Kasumi-1 (cell line): ENCODE results near the gene NEUROD2.
A peak's percentile ranks its signal among the peaks of the same experiment; 100 is the strongest.

Experiments
- DNase-seq, 2 experiments: peaks; one replicate each; lab custom pipeline; 2025; lab: John Stamatoyannopoulos, UW

The NEUROD2 gene

DNA sequence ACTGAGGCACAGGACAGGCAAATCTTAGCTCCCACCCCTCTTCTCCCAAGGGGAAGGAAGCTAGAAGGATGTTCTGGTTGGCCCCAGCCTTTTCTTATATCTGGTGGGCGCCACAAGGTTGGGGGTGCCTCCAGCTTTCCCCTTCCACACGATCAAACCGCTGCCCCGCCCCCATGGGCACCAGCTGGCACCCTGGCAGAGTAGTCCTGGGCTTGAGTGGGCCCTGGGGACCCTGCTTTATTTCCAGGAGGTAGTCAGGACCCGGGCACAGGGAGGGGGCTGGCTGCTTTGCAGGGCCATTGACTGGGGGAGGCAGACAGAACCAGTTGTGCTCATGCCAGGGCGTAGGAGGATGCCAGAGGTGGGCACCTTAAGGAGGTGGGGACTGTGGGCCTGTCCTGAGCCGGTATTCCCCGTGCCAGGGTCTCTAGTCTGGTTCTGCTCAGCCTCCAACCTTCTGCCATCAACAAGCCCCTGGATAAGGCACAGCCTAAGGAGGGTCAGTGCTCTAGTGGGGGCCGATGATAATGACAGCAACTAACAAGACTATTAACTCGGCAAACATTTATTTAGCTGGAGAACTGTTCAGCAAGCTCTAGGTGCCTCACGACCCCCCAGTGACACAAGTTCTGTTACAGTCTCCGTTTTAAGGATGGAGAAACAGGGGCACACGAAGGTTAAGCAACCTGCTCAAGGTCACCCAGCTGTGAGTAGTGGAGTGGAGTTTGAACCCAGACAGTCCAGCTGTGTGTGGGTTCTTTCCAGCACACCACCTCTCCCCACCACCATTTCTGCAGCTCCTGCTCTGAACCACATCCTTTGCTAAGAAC lies 11.5 kb upstream of the NEUROD2 start:
- DNase-seq = no peak

DNA sequence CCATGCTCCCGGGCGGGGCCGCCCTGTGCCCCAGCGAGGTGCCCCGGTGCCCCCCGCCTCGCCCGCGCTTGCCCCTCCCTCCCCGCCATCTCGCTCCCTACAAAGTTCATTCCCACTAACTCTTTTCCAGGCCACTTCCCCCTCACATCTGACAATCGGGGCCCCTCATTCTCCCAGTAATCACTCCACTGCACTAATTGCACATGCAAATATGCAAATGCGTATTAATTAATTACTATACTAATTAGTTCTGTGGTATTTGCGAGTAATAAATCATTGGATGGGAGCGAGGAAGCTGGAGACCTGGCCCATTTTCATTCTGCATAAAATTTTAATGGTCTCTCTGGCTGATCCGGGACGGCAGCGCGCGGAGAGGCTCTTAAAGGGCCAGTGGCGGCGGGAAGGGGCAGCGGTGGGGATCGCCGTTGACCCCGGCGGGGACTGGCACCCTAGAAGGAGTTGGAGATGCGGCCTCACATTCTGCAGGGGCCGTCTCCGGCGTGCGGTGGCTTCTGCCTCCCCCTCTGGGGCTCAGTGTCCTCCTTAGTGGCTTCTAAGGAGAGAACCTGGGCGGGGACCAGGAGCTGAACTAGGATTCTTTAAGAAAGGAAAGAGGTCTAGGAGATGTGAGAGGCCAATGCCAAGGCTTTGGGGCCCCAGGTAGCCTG lies 10.7 kb upstream of the NEUROD2 start:
- no peak for DNase-seq

DNA sequence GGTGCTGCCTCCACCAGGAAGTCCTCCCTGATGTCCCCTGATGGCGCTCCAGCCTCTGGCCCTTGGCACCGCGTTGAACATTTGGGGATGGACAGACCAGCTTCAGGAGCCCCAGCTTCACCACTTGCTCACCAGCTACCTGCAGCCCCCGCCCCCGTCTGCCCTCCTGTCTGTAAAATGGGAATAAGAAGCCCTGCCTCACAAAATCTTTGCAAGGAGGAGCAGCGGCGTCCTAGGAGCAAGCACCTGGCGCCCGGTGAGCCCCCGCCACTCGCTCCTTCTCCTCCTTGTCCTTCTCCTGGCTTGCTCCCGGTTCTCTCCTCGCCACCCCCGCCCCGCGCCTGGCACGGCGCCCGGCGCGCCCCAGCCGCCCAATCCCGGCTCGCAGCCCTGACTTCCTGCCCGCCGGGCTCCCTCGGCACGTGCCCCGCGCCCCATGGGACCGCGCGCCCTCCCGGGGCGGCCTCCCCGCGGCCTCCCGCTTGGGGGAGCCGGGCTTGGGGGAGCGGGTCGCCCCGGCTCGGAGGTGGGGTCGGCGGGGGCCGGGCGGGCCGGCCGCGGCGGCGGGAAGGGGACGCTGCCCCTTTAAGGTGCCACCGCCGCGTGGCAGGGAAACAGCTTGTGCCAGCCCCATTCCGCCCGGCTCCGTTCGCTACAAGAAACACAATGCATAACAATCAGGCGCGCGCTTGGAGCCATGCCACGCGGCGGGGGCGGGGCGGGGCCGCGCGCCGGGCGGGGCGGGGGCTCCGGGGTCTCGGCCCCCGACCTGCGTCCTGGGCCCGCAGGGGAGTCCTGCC lies 9.9 kb upstream of the NEUROD2 start:
- peak; percentile 32 to 45 for DNase-seq

DNA sequence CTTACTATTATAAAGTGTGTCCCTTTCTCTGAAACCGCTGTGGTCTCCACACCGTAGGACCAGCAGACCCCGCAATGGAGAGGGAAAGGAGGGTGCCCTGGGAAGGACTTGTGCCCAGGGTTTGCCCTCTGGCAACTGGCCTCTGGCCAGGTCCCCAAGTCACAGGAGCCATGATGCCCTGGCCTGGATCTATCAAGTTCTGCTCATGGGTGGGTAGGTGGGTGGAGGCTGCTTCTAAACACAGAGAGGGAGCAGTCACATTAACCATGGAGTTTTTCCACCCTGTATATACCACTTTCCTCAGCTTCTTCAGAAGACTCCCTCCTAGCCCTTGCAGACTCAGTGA lies 9.4 kb upstream of the NEUROD2 start:
- no peak for DNase-seq

DNA sequence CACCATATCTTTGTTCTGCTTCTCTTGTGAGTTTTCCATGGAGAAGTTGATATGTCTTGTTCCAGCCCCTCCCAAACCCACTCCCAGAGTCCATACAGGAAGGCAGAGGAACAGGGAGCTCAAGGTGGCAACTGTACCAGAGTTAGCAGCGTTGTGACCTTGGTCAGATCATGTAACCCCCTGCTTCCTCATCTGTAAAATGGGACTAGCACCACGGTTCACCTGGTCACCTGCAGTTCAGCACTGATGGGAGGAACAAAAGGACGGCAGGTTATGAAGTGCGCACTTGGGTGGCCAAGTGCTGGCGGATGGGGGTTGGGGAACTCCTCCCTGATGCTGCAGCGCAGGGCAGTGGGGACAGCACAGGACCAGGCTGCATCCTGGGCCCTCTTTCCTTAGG lies 7.7 kb upstream of the NEUROD2 start:
- no peak for DNase-seq

DNA sequence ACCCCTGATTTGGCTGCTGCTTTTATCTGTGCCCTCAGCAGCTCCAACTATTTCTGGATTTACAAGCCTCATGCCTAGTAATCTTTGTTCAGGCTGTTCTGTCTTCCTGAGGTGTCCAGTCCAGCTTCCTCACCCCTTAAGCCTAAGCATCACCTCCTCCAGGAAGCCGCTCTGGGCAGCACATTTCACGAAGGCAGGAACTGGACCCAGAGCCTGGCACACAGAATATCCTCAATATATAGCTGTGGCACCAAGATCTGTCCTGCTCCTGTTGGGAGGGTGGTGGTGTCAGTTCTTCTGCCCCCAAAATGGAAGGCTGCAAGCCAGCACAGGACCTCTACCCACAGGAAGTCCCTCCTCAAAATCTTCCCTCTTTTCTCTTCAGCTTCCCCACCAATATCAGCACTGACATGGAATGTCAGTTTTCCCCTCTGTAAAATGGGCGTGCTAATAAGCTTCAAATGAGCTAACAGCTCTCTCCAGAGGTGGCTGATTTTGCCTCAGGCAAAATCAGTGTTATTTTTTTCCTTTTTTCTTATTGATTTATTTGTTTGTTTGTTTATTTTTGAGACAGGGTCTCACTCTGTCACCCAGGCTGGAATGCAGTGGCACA lies 6.9 kb upstream of the NEUROD2 start:
- DNase-seq = no peak

DNA sequence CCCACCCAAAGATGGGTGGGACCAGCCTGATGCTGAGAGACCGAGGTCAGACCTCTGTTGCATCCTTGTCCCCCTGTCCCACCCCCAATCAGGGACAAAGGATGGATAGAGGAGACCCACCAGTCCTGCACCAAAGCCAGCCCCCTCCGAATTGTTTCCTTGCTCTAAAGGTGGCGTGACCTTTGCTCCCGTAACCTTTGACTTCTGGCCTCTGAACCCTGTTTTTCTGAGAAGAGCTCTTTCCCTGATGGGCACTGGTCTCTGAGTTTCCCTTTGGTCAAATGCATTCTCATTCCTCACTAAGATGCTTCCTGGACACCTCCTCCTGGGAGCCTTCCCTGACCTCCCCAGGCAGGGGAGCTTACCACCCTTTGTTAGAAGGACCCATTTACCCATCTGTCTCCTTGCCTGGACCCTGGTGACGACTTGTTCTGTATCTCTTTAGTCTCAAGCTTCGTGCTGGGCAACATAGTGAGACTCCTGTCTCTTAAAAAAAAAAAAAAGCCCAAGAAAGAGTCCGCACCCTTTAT lies 5.3 kb upstream of the NEUROD2 start:
- no peak for DNase-seq

DNA sequence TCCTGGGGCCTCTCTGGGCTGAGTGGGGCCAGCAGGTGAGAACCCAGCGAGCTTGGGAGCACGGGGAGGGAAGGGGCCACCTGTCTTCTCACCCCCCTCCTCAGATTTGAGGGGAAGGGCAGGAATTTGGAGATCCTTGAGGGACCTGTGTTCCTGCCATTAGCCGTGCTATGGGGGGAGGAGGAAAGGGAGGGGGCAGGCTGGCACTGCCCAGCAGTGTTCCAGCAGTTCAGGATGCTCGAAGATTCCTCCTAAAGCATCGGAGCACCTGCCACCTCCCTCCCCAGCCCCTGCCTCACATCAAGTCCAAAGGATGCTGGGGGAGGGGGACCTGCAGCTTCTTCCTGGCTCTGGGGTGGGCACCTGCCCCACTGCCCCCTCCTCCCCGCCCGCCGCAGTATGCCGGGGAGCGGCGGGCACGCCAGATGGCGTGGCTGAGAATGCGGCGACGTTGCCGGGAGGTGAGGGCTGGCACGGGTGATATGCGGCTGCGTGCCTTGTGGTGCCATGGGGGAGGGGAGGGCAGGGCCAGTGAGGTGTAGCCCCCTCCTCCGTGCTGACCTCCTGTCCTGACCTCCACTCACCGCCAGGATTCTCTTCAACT lies 4.7 kb upstream of the NEUROD2 start:
- no peak for DNase-seq

DNA sequence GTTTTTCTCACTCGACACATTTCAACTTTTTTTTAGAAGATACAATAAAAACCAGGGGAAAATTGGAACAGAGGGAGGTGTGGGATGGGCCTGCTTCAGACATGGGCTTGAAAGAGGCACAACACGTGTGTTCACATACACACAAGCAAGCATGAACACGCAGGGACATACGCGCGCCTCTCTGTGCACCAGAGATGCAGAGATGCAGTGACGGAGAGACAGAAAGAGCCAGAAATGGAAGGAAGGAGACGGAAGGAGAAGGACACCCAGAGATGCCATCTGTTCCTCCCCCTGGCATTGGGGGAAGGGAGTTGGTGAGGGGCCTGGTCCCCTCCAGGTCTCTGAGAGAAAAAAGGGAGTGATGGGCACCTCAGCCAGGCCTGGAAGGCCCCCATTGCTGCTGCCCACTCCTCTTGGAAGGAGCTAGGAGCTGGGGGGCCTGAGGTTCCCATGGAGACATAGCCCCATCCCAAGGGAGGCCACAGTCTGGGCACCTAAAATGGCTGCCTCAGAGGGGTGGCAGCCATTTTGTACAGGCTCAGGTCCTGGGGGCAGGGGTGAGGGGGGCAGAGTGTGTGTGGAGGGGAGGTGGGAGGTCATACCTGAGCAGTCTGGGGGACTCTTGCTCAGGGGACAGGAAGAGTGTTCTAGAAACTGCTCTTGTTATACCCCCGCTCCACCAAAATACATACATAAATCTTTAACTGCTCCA lies 3.8 kb upstream of the NEUROD2 start:
- DNase-seq = no peak

DNA sequence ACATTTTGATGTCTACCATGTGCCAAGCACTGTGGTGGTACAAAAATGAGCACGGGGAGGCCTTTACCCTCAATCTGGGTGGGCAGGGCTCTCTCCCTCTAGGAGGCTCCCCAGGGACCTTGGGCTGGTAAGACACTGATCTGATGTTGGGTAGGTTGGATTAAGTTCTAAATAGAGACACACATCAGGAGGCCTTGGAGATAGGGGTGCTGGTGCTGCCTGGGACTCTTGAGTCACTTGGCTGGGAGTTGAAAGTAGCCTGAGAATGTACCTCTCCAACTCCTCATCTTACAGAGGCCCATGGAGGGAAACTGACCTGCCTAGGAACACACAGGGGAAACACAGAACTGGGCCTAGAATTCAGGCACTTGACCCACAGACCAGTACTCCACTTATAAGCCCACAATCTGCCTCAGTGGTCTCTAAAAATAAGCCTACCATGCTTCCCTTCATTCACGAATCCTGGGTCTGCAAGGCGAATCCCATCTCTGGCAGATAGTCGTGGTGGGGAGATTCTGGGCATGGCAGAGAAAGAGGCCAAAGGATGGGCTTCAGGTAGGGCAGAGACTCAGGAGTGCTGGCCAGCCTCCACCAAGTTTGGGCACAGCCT lies 1.8 kb upstream of the NEUROD2 start:
- DNase-seq = no peak

DNA sequence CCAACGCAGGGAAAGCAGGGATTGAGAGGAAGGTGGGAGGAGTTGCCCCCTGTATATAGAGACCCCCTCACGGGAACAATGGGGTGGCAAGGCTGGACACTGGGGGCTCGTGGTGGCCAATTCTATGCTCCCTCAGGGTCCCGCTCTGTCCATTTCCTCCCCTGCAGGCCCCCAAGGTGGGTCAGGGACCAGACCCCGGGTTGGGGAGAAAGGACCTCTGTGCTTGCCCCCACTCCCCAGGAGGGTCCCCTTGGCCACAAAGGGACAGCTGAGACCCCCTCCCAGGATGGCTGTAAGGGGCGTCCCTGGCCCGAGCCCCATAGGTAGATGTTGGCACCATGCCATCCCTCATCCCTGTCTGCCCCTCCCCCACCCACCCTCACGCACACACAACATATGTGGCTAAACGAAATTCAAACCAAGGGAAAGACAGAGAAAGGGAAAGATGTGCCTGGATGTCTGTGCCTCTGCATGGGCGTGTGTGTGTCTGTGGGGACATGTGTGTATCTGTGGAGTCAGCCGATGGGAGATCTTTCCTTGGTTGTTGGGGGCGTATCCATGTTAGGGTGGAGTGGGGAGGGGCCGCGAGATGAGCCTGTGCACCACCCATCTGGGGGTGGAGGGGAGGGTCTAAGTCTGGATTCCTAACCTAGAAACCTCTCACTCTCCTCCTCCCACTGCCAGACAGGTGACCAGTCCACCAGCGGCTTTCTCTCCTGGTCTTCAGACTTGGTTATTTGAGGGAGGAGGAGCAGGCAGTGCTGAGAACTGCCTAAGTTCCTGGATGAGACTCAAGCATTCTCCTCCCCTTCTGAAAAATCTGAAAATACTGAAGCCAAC lies 642 bp upstream of the NEUROD2 start:
- no peak for DNase-seq

DNA sequence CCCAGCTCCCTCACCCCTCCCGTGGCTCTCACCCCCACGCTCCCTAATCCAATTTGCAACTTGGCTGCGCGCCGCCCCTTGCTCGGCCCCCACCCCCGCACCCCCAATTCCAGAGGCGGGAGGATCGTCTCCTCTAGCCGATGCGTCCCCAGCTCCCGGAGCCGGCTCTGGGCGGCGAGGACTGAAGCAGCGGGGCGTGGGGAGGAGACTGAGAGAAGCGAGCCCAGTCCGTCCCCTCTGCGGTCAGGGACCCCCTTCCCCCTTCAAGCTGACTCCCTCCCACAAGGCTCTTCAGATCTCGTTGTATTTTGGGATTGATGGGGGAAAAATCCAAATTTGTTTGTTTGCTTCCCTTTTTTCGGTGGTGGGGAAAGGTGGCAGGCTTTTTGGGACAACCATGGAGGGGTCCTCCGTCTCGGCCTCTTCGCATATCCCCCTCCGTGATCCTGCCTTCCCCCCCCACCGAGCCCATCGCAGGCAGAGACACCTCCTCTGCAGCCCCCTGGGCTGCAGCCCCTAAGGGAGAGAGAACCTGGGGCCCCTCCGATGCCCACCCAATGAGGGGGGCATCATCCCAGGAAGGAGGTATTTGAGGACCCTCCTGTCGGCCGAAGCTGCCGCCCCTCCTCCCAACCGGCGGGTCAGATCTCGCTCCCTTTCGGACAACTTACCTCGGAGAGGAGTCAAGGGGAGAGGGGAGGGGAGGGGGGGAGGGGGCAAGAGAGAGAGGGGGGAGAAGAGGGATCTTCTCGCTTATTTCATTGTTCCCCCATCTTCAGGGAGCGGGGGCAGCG lies 466 bp downstream of the NEUROD2 start:
- no peak for DNase-seq

DNA sequence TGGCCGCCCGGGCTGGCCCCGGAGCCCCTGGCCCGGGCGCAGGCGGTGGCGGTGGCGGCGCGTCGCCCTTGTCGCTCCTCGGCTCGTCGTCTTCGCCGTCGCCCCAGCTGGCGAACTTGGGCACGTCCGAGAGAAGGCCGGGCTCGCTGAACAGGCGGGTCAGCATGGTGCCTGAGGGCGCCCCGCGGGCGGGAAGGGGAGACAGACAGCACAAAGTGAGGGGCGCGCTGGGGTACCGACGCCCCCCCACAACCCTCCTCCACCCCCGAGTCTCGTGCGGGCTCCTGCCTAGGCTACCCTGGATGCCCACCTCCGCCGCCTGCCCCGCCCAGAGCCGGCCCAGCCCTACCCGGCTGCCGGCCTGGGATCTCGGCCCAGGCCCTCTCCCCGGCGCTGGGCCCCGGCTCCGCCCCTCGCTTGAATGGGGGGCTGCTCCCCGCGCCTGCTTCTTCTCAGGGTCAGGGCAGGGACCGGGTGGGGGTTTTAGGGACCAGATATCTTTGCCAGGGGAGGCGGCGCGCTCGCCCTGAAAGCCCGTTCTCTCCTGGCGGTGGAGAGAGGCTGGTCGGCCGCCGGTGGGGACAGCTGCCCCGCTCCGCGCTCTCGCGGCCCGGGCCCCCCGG lies 1.2 kb downstream of the NEUROD2 start:
- no peak for DNase-seq

DNA sequence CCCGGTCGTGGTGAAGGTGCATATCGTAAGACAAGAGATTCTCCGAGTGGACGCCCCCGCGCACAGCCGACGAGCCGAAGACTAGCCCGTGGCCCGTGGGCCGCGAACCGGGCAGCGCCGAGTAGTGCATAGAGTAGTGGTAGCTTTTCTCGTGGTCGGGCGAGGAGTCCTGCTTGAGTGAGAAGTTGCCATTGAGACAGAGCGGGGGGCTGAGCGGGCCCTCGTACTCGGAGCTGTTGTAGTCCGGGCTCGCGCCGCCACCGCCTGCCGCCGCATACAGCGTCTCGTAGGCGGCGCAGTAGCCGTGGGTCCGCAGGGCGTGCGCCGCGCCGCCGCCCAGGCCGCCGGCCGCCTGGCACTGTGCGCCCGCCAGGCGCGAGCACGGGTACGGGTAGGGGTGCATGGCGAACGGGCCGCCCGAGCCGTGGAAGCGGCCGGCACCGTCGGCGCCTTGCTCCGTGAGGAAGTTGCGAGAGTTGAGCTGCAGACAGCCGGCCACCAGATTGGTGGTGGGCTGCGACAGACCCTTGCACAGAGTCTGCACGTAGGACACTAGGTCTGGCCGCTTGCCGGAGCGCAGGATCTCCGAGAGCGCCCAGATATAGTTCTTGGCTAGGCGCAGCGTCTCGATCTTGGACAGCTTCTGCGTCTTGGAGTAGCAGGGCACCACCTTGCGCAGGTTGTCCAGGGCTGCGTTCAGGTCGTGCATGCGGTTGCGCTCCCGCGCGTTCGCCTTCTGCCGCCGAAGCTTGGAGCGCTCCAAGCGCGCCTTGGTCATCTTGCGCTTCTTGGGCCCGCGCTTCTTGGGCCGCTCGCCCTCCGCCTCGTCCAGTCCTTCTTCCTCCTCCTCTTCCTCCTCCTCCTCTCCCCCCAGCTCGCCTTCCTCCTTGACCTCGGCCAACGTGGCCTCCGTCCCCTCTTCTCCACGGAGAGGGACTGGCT lies 2.0 kb downstream of the NEUROD2 start:
- no peak for DNase-seq

DNA sequence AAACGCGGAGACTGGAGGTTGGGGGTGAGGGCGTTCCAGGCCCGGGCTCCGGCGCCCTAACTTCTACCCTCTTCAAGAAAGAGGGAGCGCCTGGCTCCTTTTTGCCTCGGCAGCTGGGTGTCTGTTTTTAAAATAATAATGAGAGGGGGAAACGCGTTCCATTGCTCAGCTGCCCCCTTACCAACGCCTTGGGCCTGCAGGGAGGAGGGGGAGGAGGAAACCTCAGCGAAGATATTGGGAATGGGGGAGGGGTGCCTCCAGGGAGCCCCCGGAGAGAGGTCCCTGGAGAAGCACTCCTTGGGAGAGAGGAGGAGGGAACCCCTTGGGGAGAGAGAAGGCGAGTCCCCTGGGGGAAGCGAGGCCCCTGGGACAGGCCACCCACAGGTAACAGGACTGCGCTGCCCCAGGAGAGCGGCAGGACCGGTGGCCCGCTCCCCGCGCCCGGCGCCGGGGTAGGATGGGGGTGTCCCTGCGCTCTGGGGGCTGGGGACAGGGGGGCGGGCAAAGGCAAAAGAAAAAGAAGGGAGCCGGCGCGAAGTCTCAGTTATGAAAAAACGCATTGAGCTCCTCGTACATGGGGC lies 2.7 kb downstream of the NEUROD2 start:
- no peak for DNase-seq

DNA sequence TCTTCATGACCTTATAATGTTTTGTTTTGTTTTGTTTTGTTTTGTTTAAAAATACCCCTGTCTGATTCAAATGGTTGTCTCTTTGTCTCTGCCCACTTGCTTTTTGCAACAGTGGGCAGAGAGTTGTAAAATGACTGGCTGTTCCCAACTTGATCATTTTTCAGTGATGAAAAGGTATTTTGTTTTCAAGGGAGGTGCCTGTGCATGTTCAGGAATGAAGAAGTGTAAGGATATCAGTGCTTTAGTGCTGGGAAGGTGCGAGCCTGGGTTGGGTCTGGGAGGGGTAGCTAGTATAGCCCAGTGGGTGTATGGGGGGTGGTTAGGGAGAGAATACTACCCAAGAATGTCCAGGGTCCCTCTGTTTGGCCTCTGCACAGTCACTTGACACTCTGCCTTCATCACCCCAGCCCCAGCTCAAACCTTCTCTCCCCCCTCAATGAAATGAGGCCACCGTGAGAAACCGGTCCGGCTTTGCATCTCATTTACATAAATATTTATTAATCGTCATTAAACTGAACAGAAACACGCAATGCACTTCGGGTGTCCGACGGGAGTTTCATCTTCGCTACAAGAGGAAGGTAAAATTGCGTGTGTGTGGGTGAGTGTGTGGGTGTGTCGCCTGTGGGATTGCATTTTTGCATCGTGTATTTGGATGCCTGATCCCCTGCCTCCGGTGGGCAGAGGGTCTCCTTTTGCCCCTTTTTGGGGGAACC lies 4.3 kb downstream of the NEUROD2 start:
- no peak for DNase-seq
